ENCODE data around the gene SLC23A3.

GRCh38 chr2:219207884-219208740 is 38.3 kb upstream of the SLC23A3 start:
- no peak for TF ChIP-seq POLR2AphosphoS5 (IDR thresholded peaks at IDR 0.05; ENCODE audit: low read depth, low read length)
- TF ChIP-seq REST (IDR thresholded peaks at IDR 0.05; ENCODE audit: insufficient read depth in 1 of 2, low read depth in 2 of 2, low read length in 2 of 2): no peak

Data from PFSK-1 (cell line).